Smooth muscle cell (in vitro differentiated cells): ENCODE results near the gene RFX1. TPM values are rescaled to one million over a fixed set of nuclear protein-coding genes. Genes with fewer than 3 reads are reported as not detected.

Experiments
- DNase-seq: peaks from one replicate; lab custom pipeline; 2025; ENCODE audit not compliant: unreplicated experiment; lab: John Stamatoyannopoulos, UW
- H2AFZ ChIP-seq: fragments of 200-600 bp; sonication (generic); 2 replicates; pipeline ENCODE4 v1.6.0; 2016; ENCODE audit warnings: antibody characterized with exemption, low read depth, mild to moderate bottlenecking
- H3F3A ChIP-seq: fragments of 200-600 bp; sonication (generic); 2 replicates; pipeline ENCODE4 v1.6.0; 2017; ENCODE audit warnings: antibody characterized with exemption, low read depth
- H3K27ac ChIP-seq: fragments of 200-600 bp; sonication (generic); 2 replicates; pipeline ENCODE4 v1.5.1; 2016; ENCODE audit warnings: low read depth, mild to moderate bottlenecking
- H3K27me3 ChIP-seq: fragments of 200-600 bp; sonication (generic); 2 replicates; pipeline ENCODE4 v1.6.1; 2016; ENCODE audit warnings: low read depth, mild to moderate bottlenecking
- H3K36me3 ChIP-seq: fragments of 200-600 bp; sonication (generic); 2 replicates; pipeline ENCODE4 v1.5.1; 2016; ENCODE audit warnings: low read depth
- H3K4me1 ChIP-seq: fragments of 200-600 bp; sonication (generic); 2 replicates; pipeline ENCODE4 v1.5.1; 2016; ENCODE audit warnings: low read depth
- H3K4me2 ChIP-seq: fragments of 200-600 bp; sonication (generic); 2 replicates; pipeline ENCODE4 v1.6.0; 2016; ENCODE audit warnings: mild to moderate bottlenecking
- H3K4me3 ChIP-seq: fragments of 200-600 bp; sonication (generic); 2 replicates; pipeline ENCODE4 v1.5.1; 2016; ENCODE audit warnings: mild to moderate bottlenecking
- H3K79me2 ChIP-seq: fragments of 200-600 bp; sonication (generic); 2 replicates; pipeline ENCODE4 v1.6.0; 2016; ENCODE audit warnings: low read depth, mild to moderate bottlenecking
- H3K9ac ChIP-seq: fragments of 200-600 bp; sonication (generic); 2 replicates; pipeline ENCODE4 v1.6.0; 2016; ENCODE audit warnings: low read depth
- H3K9me3 ChIP-seq: fragments of 200-600 bp; sonication (generic); replicated peaks from 2 replicates; pipeline ENCODE4 v1.5.1; 2016; ENCODE audit warnings: low read depth
- H4K20me1 ChIP-seq: fragments of 200-600 bp; sonication (generic); 2 replicates; pipeline ENCODE4 v1.6.0; 2016; ENCODE audit warnings: low read depth
- WGBS: methylation state at CpG from one replicate; pipeline ENCODE4 v1.1.7; 2016; ENCODE audit warnings: low lambda C conversion rate; 5-methylcytosine and 5-hydroxymethylcytosine counted together
- polyA plus RNA-seq: library from polyadenylated mRNA; unstranded; fragments of >200 nt; fragmentation: Nextera tagmentation; extraction: Ambion mirVana; gene quantifications from 2 replicates; pipeline ENCODE4 v1.2.1, GENCODE V29; 2016
- total RNA-seq: library from RNA; depleted of rRNA; stranded (reverse); fragments of >200 nt; gene quantifications from 2 replicates; pipeline ENCODE4 v1.2.3, GENCODE V29; 2014
- TF ChIP-seq, protein P1 (sequence below): fragments of 200-600 bp; sonication (generic); IDR thresholded peaks from 2 replicates; pipeline ENCODE4 v1.5.1; 2017; ENCODE audit warnings: borderline replicate concordance, mild to moderate bottlenecking, antibody characterized with exemption; ENCODE audit not compliant: insufficient read depth, poor library complexity, severe bottlenecking

Gene RFX1
- total and polyA plus RNA-seq, 2 experiments from 2014 or later, result 2.2 TPM

- H3K4me1 ChIP-seq, result peaks cover 9% of the 10 kb centered on the region
- no peaks in the 10 kb centered on the region for H3K36me3 ChIP-seq
- H4K20me1 ChIP-seq, result no peaks in the 10 kb centered on the region
- peaks cover 15% of the 10 kb centered on the region for H3K79me2 ChIP-seq
- no peaks in the 10 kb centered on the region for H3K27me3 ChIP-seq
- H3K9me3 ChIP-seq, result no peaks in the 10 kb centered on the region
- H3F3A ChIP-seq, result no peaks in the 10 kb centered on the region
- peak within 1 kb of the TSS; percentile 59 for H3K27ac ChIP-seq
- peak within 1 kb of the TSS; percentile 91 for H3K9ac ChIP-seq
- WGBS, result 0% methylated on average over 52 of the region's 65 CpGs
- peak; percentile 93 for DNase-seq
- H2AFZ ChIP-seq, result no peak within 1 kb of the TSS
- peak within 1 kb of the TSS; percentile 97 for H3K4me2 ChIP-seq
- peak within 1 kb of the TSS; percentile 95 for H3K4me3 ChIP-seq
- TF ChIP-seq, protein P1, sequence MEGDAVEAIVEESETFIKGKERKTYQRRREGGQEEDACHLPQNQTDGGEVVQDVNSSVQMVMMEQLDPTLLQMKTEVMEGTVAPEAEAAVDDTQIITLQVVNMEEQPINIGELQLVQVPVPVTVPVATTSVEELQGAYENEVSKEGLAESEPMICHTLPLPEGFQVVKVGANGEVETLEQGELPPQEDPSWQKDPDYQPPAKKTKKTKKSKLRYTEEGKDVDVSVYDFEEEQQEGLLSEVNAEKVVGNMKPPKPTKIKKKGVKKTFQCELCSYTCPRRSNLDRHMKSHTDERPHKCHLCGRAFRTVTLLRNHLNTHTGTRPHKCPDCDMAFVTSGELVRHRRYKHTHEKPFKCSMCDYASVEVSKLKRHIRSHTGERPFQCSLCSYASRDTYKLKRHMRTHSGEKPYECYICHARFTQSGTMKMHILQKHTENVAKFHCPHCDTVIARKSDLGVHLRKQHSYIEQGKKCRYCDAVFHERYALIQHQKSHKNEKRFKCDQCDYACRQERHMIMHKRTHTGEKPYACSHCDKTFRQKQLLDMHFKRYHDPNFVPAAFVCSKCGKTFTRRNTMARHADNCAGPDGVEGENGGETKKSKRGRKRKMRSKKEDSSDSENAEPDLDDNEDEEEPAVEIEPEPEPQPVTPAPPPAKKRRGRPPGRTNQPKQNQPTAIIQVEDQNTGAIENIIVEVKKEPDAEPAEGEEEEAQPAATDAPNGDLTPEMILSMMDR, result no peak
Observed at GRCh38 chr19:13952154-13952930, 53.8 kb downstream of the RFX1 start, which contains the start of gene DCAF15. Gene DCAF15, plus strand, starts transcription at chr19:13952509. Its CDS starts 4 bp downstream, at chr19:13952513.

DNA sequence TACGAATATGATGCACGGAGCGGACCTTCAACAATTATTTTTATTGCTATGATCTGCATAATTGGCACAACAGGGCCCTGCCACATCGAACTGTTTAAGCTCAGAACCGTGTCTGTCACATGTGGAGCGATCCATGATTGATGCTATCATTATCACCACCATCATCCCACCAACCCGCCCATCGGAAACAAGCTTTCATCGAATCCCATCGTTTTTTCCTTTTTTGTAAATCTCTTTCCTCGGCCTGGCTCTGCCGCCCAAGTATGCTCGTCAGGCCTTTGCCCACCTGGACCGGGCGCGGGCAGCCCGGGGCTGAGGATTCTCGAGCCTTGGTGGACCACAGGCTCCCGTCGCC, 54.3 kb downstream of the RFX1 start:
- WGBS, result 21% methylated on average over 20 of the region's 20 CpGs
- Histone ChIP-seq H4K20me1 (no peaks in the 10 kb centered on the region), H3K27ac (no peak overlapping the region), H2AFZ (no peak overlapping the region), H3K4me1 (peaks cover 9% of the 10 kb centered on the region), H3K4me2 (peak overlapping the region; percentile 81), H3K27me3 (no peaks in the 10 kb centered on the region), H3K9me3 (no peaks in the 10 kb centered on the region), H3K79me2 (peaks cover 15% of the 10 kb centered on the region), H3K4me3 (peak overlapping the region; percentile 44), H3K36me3 (no peaks in the 10 kb centered on the region), H3F3A (no peaks in the 10 kb centered on the region), H3K9ac (no peak overlapping the region)
- TF ChIP-seq, protein P1, result no peak
- DNase-seq, result no peak

DNA sequence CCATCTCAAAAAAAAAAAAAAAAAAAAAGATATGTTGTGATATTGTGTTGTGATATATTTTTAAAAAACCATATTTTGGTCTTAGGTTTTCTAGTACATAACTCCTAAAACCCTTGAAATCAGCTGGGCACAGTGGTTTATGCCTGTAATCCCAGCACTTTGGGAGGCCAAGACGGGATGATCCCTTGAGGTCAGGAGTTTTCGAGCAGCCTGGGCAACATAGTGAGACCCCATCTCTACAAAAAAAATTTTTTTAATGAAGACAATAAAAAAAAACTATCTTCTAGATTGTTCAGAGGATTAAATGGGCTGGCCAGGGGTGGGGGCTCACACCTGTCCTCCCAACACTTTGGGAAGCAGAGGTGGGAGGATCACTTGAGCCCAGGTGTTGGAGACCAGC, 55.1 kb downstream of the RFX1 start:
- no peaks in the 10 kb centered on the region for H3K36me3 ChIP-seq
- H3K4me1 ChIP-seq, result peaks cover 9% of the 10 kb centered on the region
- H3K27ac ChIP-seq, result no peak overlapping the region
- H3K4me3 ChIP-seq, result no peak overlapping the region
- 91% methylated on average over 2 of the region's 2 CpGs for WGBS
- DNase-seq, result no peak
- no peaks in the 10 kb centered on the region for H4K20me1 ChIP-seq
- H3F3A ChIP-seq, result no peaks in the 10 kb centered on the region
- H3K4me2 ChIP-seq, result no peak overlapping the region
- TF ChIP-seq, protein P1, result no peak
- H2AFZ ChIP-seq, result no peak overlapping the region
- H3K9ac ChIP-seq, result no peak overlapping the region
- no peaks in the 10 kb centered on the region for H3K27me3 ChIP-seq
- no peaks in the 10 kb centered on the region for H3K9me3 ChIP-seq
- peaks cover 15% of the 10 kb centered on the region for H3K79me2 ChIP-seq

GRCh38 chr19:13946414-13946813, 59.7 kb downstream of the RFX1 start:
- Histone ChIP-seq H3K4me3 (no peak overlapping the region), H3K36me3 (no peaks in the 10 kb centered on the region), H3K27ac (no peak overlapping the region), H3K9me3 (no peaks in the 10 kb centered on the region), H4K20me1 (no peaks in the 10 kb centered on the region), H3K9ac (no peak overlapping the region), H3K4me1 (no peaks in the 10 kb centered on the region), H3K79me2 (no peaks in the 10 kb centered on the region), H3K27me3 (no peaks in the 10 kb centered on the region), H3K4me2 (no peak overlapping the region), H2AFZ (no peak overlapping the region), H3F3A (no peaks in the 10 kb centered on the region)
- 95% methylated on average over 4 of the region's 4 CpGs for WGBS
- no peak for DNase-seq
- TF ChIP-seq, protein P1, result no peak
